Trophoblast cell (in vitro differentiated cells and primary cell): ENCODE results near the gene GRB7.

Experiments used
- DNase-seq, 2 donors: peaks; one replicate each; pipeline ENCODE4 v3.0.0-alpha.2; 2016
- H2AFZ ChIP-seq: 2 replicates; pipeline ENCODE4 v1.6.1; 2013; ENCODE audit warnings: low read length, moderate library complexity, mild to moderate bottlenecking; ENCODE audit not compliant: insufficient read depth, poor library complexity
- H2AK5ac ChIP-seq: 2 replicates; pipeline ENCODE4 v1.6.1; 2013; ENCODE audit warnings: mild to moderate bottlenecking, low read length
- H2BK120ac ChIP-seq: 2 replicates; pipeline ENCODE4 v1.6.1; 2013; ENCODE audit warnings: low read length, mild to moderate bottlenecking, moderate library complexity; ENCODE audit not compliant: insufficient read depth, poor library complexity
- H2BK12ac ChIP-seq: 2 replicates; pipeline ENCODE4 v1.6.1; 2013; ENCODE audit warnings: mild to moderate bottlenecking, low read length, moderate library complexity
- H2BK5ac ChIP-seq: 2 replicates; pipeline ENCODE4 v1.6.1; 2013; ENCODE audit warnings: low read length, low read depth, moderate library complexity, mild to moderate bottlenecking; ENCODE audit not compliant: poor library complexity
- H3K14ac ChIP-seq: 2 replicates; pipeline ENCODE4 v1.6.1; 2013; ENCODE audit warnings: mild to moderate bottlenecking, low read length
- H3K18ac ChIP-seq: 2 replicates; pipeline ENCODE4 v1.6.1; 2013; ENCODE audit warnings: mild to moderate bottlenecking, low read length
- H3K23ac ChIP-seq: 2 replicates; pipeline ENCODE4 v1.6.1; 2013; ENCODE audit warnings: low read length
- H3K27ac ChIP-seq: 2 replicates; pipeline ENCODE4 v1.5.1; 2013; ENCODE audit warnings: low read depth, mild to moderate bottlenecking, inconsistent platforms, low read length, moderate library complexity
- H3K27me3 ChIP-seq: 2 replicates; pipeline ENCODE4 v1.6.1; 2013; ENCODE audit warnings: inconsistent platforms, mild to moderate bottlenecking, low read length, moderate library complexity; ENCODE audit not compliant: insufficient read depth
- H3K36me3 ChIP-seq, 2 experiments: 1 replicate in 1 of 2; 2 replicates in 1 of 2; pipeline ENCODE4 v1.6.1; 2013; ENCODE audit warnings: low read length in 2 of 2, mild to moderate bottlenecking in 2 of 2, moderate library complexity in 1 of 2; ENCODE audit not compliant: insufficient read depth in 2 of 2, control insufficient read depth in 1 of 2
- H3K4ac ChIP-seq: 2 replicates; pipeline ENCODE4 v1.6.1; 2013; ENCODE audit warnings: low read depth, mild to moderate bottlenecking, low read length, moderate library complexity
- H3K4me1 ChIP-seq, 2 experiments: 1 replicate in 1 of 2; 2 replicates in 1 of 2; pipeline ENCODE4 v1.6.1; 2013; ENCODE audit warnings: low read length in 2 of 2, mild to moderate bottlenecking in 2 of 2, moderate library complexity in 1 of 2; ENCODE audit not compliant: insufficient read depth in 2 of 2, control insufficient read depth in 1 of 2
- H3K4me2 ChIP-seq: 2 replicates; pipeline ENCODE4 v1.6.1; 2013; ENCODE audit warnings: inconsistent platforms, mild to moderate bottlenecking, low read length, moderate library complexity
- H3K4me3 ChIP-seq: 2 replicates; pipeline ENCODE4 v1.5.1; 2013; ENCODE audit warnings: mild to moderate bottlenecking, low read depth, low read length, inconsistent platforms
- H3K79me1 ChIP-seq: one replicate; pipeline ENCODE4 v1.6.1; 2013; ENCODE audit warnings: low read length
- H3K79me2 ChIP-seq: 2 replicates; pipeline ENCODE4 v1.6.1; 2013; ENCODE audit warnings: low read length, mild to moderate bottlenecking; ENCODE audit not compliant: control insufficient read depth, insufficient read depth, poor library complexity
- H3K9ac ChIP-seq: 2 replicates; pipeline ENCODE4 v1.6.1; 2013; ENCODE audit warnings: mild to moderate bottlenecking, low read length
- H3K9me3 ChIP-seq: 2 replicates; pipeline ENCODE4 v1.6.1; 2013; ENCODE audit warnings: low read depth, mild to moderate bottlenecking, control low read depth, inconsistent platforms, low read length; ENCODE audit not compliant: insufficient read depth
- H4K12ac ChIP-seq: 2 replicates; pipeline ENCODE4 v1.6.1; 2013; ENCODE audit warnings: low read depth, mild to moderate bottlenecking, low read length, moderate library complexity
- H4K8ac ChIP-seq: 2 replicates; pipeline ENCODE4 v1.6.1; 2013; ENCODE audit warnings: low read depth, mild to moderate bottlenecking, low read length, moderate library complexity
- H4K91ac ChIP-seq: one replicate; pipeline ENCODE4 v1.6.1; 2013; ENCODE audit warnings: low read depth, mild to moderate bottlenecking, low read length, moderate library complexity
- WGBS: extraction: QIAGEN DNeasy Blood & Tissue Kit; methylation state at CpG from one replicate; pipeline ENCODE4 v1.1.7; 2013; ENCODE audit warnings: missing lambda C conversion rate; ENCODE audit not compliant: insufficient read length, insufficient coverage; ENCODE audit errors: extremely low coverage; 5-methylcytosine and 5-hydroxymethylcytosine counted together

Gene GRB7

DNA sequence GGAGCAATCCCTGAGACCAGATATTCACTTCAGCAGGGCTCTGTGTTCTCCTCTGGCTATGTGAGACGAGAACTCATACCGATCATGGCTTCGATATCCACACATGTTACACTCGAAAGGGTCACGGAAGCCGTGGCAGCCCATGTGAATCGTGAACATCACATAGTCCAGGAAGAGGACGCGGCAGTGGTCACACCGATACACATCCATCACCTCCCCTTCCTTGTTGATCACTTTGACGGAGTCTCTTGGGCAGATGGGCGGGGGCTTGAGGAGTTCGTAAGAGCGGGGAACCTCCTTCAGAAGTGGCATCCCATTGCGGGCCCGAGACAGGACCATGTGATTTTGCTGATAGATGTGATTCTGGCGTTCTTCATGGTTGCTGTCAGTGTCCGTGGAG is 28.0 kb downstream of the GRB7 start:
- Histone ChIP-seq H3K4ac (no peak overlapping the region), H3K9me3 (peaks cover 4% of the 10 kb centered on the region), H4K91ac (no peak overlapping the region), H3K79me2 (no peaks in the 10 kb centered on the region), H2BK5ac (no peak overlapping the region), H2BK120ac (no peak overlapping the region), H3K36me3 (no peaks in the 10 kb centered on the region), H2AFZ (no peak overlapping the region), H3K4me2 (no peak overlapping the region), H3K4me3 (no peak overlapping the region), H3K4me1 (peaks cover 2 to 4% of the 10 kb centered on the region in 2 experiments), H3K23ac (no peak overlapping the region), H3K14ac (no peak overlapping the region), H3K18ac (no peak overlapping the region), H3K27me3 (no peaks in the 10 kb centered on the region), H2BK12ac (no peak overlapping the region), H3K9ac (no peak overlapping the region), H4K12ac (no peak overlapping the region), H3K79me1 (no peaks in the 10 kb centered on the region), H2AK5ac (no peak overlapping the region), H3K27ac (no peak overlapping the region), H4K8ac (no peak overlapping the region)
- no peak for DNase-seq
- no CpG with 5 or more reads among the region's 18 CpGs for WGBS

DNA sequence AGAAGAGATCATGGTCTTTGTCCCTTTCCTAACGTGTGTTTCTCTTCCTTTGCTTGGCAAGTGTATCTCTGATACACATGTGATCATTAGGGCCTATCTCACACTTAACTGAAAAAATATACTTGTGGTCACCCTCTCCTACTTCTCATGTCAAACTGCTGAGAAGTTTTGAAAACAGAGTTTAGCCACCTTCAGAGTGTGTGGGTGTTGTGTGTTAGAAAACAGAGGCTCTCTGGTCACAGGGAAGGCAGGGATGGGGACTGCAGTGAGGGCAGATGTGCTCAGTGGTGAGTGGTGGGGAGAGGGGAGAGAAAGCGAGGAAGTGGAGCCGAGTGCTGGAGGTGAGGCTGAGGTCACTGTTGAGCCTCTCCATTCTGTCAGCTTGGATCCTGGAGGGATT is 29.4 kb downstream of the GRB7 start:
- no peak overlapping the region for H2BK5ac ChIP-seq
- H3K18ac ChIP-seq, result no peak overlapping the region
- no peaks in the 10 kb centered on the region for H3K36me3 ChIP-seq
- H3K4me1 ChIP-seq, result peaks cover 2 to 4% of the 10 kb centered on the region in 2 experiments
- no peak overlapping the region for H3K4ac ChIP-seq
- H2BK120ac ChIP-seq, result no peak overlapping the region
- no peak overlapping the region for H2AK5ac ChIP-seq
- no peak overlapping the region for H3K9ac ChIP-seq
- no peak for DNase-seq
- H3K27me3 ChIP-seq, result peaks cover 2% of the 10 kb centered on the region
- H3K23ac ChIP-seq, result no peak overlapping the region
- H3K4me3 ChIP-seq, result no peak overlapping the region
- no peak overlapping the region for H3K14ac ChIP-seq
- no peak overlapping the region for H3K4me2 ChIP-seq
- H2AFZ ChIP-seq, result no peak overlapping the region
- H4K8ac ChIP-seq, result no peak overlapping the region
- H4K12ac ChIP-seq, result no peak overlapping the region
- no peak overlapping the region for H3K27ac ChIP-seq
- H4K91ac ChIP-seq, result no peak overlapping the region
- H3K9me3 ChIP-seq, result peaks cover 4% of the 10 kb centered on the region
- WGBS, result no CpG with 5 or more reads among the region's 3 CpGs
- H2BK12ac ChIP-seq, result no peak overlapping the region
- no peaks in the 10 kb centered on the region for H3K79me1 ChIP-seq
- H3K79me2 ChIP-seq, result no peaks in the 10 kb centered on the region

DNA sequence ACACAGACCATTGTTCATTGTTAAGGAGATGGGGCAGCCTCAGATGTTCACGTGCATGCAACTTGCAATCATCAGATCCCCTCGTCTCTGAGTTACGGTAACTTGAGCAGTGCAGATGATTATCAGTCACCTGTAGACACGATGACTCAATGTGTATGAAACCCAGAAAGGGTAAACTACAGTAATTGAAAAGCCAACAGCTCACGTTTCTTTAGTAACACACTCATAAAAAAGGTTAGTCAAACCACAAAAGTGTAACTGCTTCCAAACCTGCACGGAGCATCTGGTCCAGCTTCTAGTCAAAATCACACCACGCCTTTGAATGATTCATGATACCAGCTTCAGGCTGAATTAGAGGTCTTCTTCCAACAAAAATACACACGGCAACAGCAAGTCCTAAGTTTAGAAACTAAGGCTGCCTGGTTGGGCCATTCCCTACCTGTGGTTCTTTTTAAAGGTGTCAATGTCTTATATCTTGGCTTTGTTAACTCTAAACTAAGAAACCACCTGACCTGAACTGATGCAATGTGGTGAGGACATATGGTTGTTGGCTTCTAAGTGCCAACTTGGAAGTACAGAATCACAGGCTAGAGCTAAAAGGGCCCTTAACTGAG is 32.3 kb downstream of the GRB7 start:
- H3K18ac ChIP-seq, result no peak overlapping the region
- H4K91ac ChIP-seq, result no peak overlapping the region
- no peak overlapping the region for H2BK12ac ChIP-seq
- no peaks in the 10 kb centered on the region for H3K79me1 ChIP-seq
- H3K9ac ChIP-seq, result no peak overlapping the region
- H2BK5ac ChIP-seq, result no peak overlapping the region
- no peak overlapping the region for H3K4ac ChIP-seq
- peaks cover 2% of the 10 kb centered on the region for H3K27me3 ChIP-seq
- no peak overlapping the region for H2AK5ac ChIP-seq
- H2BK120ac ChIP-seq, result no peak overlapping the region
- H3K9me3 ChIP-seq, result peaks cover 4% of the 10 kb centered on the region
- H3K36me3 ChIP-seq, result no peaks in the 10 kb centered on the region
- H4K12ac ChIP-seq, result no peak overlapping the region
- no peak overlapping the region for H3K14ac ChIP-seq
- no peak overlapping the region for H3K4me3 ChIP-seq
- no peak overlapping the region for H2AFZ ChIP-seq
- no peak overlapping the region for H3K27ac ChIP-seq
- H3K79me2 ChIP-seq, result no peaks in the 10 kb centered on the region
- peaks cover 4 to 8% of the 10 kb centered on the region in 2 experiments for H3K4me1 ChIP-seq
- no peak overlapping the region for H4K8ac ChIP-seq
- no CpG with 5 or more reads among the region's 8 CpGs for WGBS
- peak; percentile 40 to 69 for DNase-seq
- no peak overlapping the region for H3K23ac ChIP-seq
- no peak overlapping the region for H3K4me2 ChIP-seq

DNA sequence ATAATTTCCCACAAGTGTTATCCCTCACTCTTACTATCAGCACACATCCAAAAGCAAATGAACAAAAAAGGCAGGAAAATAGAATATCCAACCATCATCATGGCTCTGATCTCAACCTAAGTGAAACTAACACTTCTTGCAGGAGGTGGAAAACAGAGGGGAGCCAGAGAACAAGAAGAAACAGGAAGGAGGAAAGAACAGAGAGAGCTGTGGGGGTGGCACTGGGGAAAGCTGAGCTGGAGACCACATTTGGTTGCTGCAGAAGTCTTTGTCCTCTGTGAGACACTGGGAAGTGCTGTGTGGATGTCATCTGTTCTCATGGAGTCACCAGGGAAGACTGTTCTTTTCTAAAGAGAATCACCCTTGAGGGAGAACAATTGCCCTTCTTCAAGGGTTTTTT is 34.7 kb downstream of the GRB7 start:
- Histone ChIP-seq H2BK120ac (no peak overlapping the region), H3K14ac (no peak overlapping the region), H2BK5ac (no peak overlapping the region), H2AK5ac (no peak overlapping the region), H3K18ac (no peak overlapping the region), H3K4ac (no peak overlapping the region), H3K23ac (no peak overlapping the region), H3K9ac (no peak overlapping the region), H3K4me2 (no peak overlapping the region), H3K9me3 (peaks cover 2% of the 10 kb centered on the region), H4K91ac (no peak overlapping the region), H3K4me1 (peaks cover 4 to 8% of the 10 kb centered on the region in 2 experiments), H4K8ac (no peak overlapping the region), H3K27ac (no peak overlapping the region), H3K79me2 (no peaks in the 10 kb centered on the region), H3K4me3 (no peak overlapping the region), H3K27me3 (peaks cover 2% of the 10 kb centered on the region), H3K36me3 (no peaks in the 10 kb centered on the region), H2BK12ac (no peak overlapping the region), H4K12ac (no peak overlapping the region), H2AFZ (no peak overlapping the region), H3K79me1 (no peaks in the 10 kb centered on the region)
- DNase-seq, result no peak
